DMS114 treated with DMSO at 0.1 percent for 48 hours (cell line): Measurements from ENCODE around the gene MUCL3.
"Not testable (repeated sequence)": the region's sequence is repeated elsewhere in the genome, so short reads cannot be mapped to it uniquely, and the experiment has no call there.

Experiments
- DNase-seq: peaks from one replicate; lab custom pipeline; 2025; ENCODE audit not compliant: unreplicated experiment; lab: John Stamatoyannopoulos, UW

The MUCL3 gene

GRCh38 chr6:30974490-30975252 is 33.9 kb downstream of the MUCL3 start:
- no peak for DNase-seq

GRCh38 chr6:30979141-30979540 is 38.4 kb downstream of the MUCL3 start:
- no peak for DNase-seq

GRCh38 chr6:30979690-30980089 is 38.9 kb downstream of the MUCL3 start:
- no peak for DNase-seq

GRCh38 chr6:30981942-30982772 is 41.4 kb downstream of the MUCL3 start:
- DNase-seq, result no peak

- no peak for DNase-seq
Observed at GRCh38 chr6:30983439-30983838, 42.7 kb downstream of the MUCL3 start, which contains the start of gene MUC21. Gene MUC21 (plus strand): TSS chr6:30983718. CDS start chr6:30983959, 241 bp downstream.

GRCh38 chr6:30985490-30985889 is 44.7 kb downstream of the MUCL3 start:
- no peak for DNase-seq

GRCh38 chr6:30987304-30987703 is 46.5 kb downstream of the MUCL3 start:
- no peak for DNase-seq

- DNase-seq, result no peak
Observed at GRCh38 chr6:30988209-30988825, 47.5 kb downstream of the MUCL3 start.

GRCh38 chr6:30990422-30991086 is 49.8 kb downstream of the MUCL3 start:
- no peak for DNase-seq

- DNase-seq, result no peak
Observed at GRCh38 chr6:30991891-30992290, 51.1 kb downstream of the MUCL3 start.

GRCh38 chr6:30997301-30997700 is 56.5 kb downstream of the MUCL3 start:
- no peak for DNase-seq

- no peak for DNase-seq
Observed at GRCh38 chr6:30998785-30999184, 58.0 kb downstream of the MUCL3 start.

- not testable (repeated sequence) for DNase-seq
Observed at GRCh38 chr6:31000067-31000860, 59.5 kb downstream of the MUCL3 start.

GRCh38 chr6:31001281-31001888 is 60.6 kb downstream of the MUCL3 start:
- no peak for DNase-seq

GRCh38 chr6:31002471-31002870 is 61.7 kb downstream of the MUCL3 start:
- no peak for DNase-seq
